Measurements from ENCODE around the gene HIF1A.
"Not testable (repeated sequence)": the region's sequence is repeated elsewhere in the genome, so short reads cannot be mapped to it uniquely, and the experiment has no call there.

HIF1A gene

GRCh38 chr14:61747342-61747741, 52.0 kb downstream of the HIF1A start:
- DNase-seq (ENCODE audit: low read depth in 2 of 2) = no peak

- DNase-seq (ENCODE audit: low read depth in 2 of 2) = no peak
Observed at GRCh38 chr14:61749264-61749663, 54.0 kb downstream of the HIF1A start.

GRCh38 chr14:61749867-61750266, 54.6 kb downstream of the HIF1A start:
- no peak for DNase-seq (ENCODE audit: low read depth in 2 of 2)

GRCh38 chr14:61750708-61751474, 55.6 kb downstream of the HIF1A start:
- DNase-seq (ENCODE audit: low read depth in 2 of 2) = peak; percentile 73 to 80

- DNase-seq (ENCODE audit: low read depth in 2 of 2) = no peak
Observed at GRCh38 chr14:61751475-61751989, 56.2 kb downstream of the HIF1A start.

GRCh38 chr14:61752626-61753025, 57.3 kb downstream of the HIF1A start:
- DNase-seq (ENCODE audit: low read depth in 2 of 2) = no peak

GRCh38 chr14:61753631-61754030, 58.3 kb downstream of the HIF1A start:
- no peak for DNase-seq (ENCODE audit: low read depth in 2 of 2)

- DNase-seq (ENCODE audit: low read depth in 2 of 2) = no peak
Observed at GRCh38 chr14:61754627-61755381, 59.5 kb downstream of the HIF1A start.

GRCh38 chr14:61755382-61755742, 60.0 kb downstream of the HIF1A start:
- DNase-seq (ENCODE audit: low read depth in 2 of 2) = not testable (repeated sequence)

GRCh38 chr14:61756135-61756534, 60.8 kb downstream of the HIF1A start:
- no peak for DNase-seq (ENCODE audit: low read depth in 2 of 2)

GRCh38 chr14:61759878-61760277, 64.6 kb downstream of the HIF1A start:
- DNase-seq (ENCODE audit: low read depth in 2 of 2) = no peak

- DNase-seq (ENCODE audit: low read depth in 2 of 2) = no peak
Observed at GRCh38 chr14:61761557-61761956, 66.2 kb downstream of the HIF1A start.

- DNase-seq (ENCODE audit: low read depth in 2 of 2) = peak; percentile 94 to 96
Observed at GRCh38 chr14:61761959-61762786, 66.9 kb downstream of the HIF1A start, which contains the start of gene SNAPC1. TSS of gene SNAPC1 (plus strand) at chr14:61762420. CDS start at chr14:61762461, 41 bp downstream.

GRCh38 chr14:61764342-61765122, 69.2 kb downstream of the HIF1A start:
- DNase-seq (ENCODE audit: low read depth in 2 of 2) = no peak

- no peak for DNase-seq (ENCODE audit: low read depth in 2 of 2)
Observed at GRCh38 chr14:61765225-61765943, 70.1 kb downstream of the HIF1A start.

GRCh38 chr14:61766151-61766550, 70.8 kb downstream of the HIF1A start:
- DNase-seq (ENCODE audit: low read depth in 2 of 2) = no peak

- DNase-seq (ENCODE audit: low read depth in 2 of 2) = no peak
Observed at GRCh38 chr14:61768240-61768639, 72.9 kb downstream of the HIF1A start.

- DNase-seq (ENCODE audit: low read depth in 2 of 2) = no peak
Observed at GRCh38 chr14:61769893-61770292, 74.6 kb downstream of the HIF1A start.

- DNase-seq (ENCODE audit: low read depth in 2 of 2) = no peak
Observed at GRCh38 chr14:61774861-61775260, 79.5 kb downstream of the HIF1A start.

- DNase-seq (ENCODE audit: low read depth in 2 of 2) = no peak
Observed at GRCh38 chr14:61780125-61780524, 84.8 kb downstream of the HIF1A start.

GRCh38 chr14:61797309-61797708, 102.0 kb downstream of the HIF1A start:
- DNase-seq (ENCODE audit: low read depth in 2 of 2) = no peak
